T-helper 2 cell treated with Interferon-gamma antibody and Interleukin-4, amounts not matched to agents 100 ng/mL and 5 ng/mL, for 36 hours (primary cell): Measurements from ENCODE around the gene OSBPL3. TPM values are rescaled to one million over a fixed set of nuclear protein-coding genes. Genes with fewer than 3 reads are reported as not detected.

Experiments used
- intact Hi-C: fragments of 100-400 bp; cut with micrococcal nuclease; formaldehyde crosslinking; loops from one replicate; pipeline ENCODE4 v1.15.1; 2023
- total RNA-seq: library from RNA; stranded (reverse); gene quantifications from 2 replicates; pipeline ENCODE4 v1.2.3, GENCODE V29; 2022

Gene OSBPL3
- total RNA-seq, 1 donor from 2014 or later = 106 TPM

DNA sequence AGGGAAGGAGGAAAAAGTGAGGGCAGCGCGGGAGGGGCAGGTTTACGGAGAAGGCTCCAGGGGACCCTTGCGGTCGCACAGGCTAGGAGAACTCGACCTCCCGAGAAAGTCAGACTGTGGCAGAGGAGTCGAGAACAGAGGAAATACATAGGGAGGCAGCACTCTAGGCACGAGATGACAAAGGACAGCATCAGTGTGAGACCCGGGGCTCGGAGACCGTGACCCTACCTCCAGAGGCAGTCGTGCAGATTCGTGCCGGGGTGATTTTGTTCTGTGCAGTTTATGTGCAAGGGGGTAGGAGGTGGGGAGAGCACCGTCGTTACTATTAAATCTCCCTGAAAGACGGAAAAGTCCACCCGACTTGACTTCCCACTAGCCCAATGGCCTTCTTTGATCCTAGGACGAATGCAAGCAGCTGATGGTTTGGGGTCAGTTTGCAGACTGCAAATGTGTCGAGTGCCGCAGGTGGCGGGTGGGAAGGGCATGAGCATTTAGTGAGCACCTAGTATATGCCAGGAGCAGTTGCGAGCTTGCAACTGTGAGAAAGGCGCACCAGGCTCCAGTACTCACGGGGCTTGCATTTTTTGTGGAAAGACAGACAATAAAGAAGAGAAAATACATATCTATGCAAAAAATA, 674 bp upstream of the OSBPL3 start:
- intact Hi-C loops = loop anchor here (1.0 to 10.0 kb wide), 11 partner anchors 48 to 406 kb away; partner anchors contain the start of genes CYCS, GSDME and PALS2

DNA sequence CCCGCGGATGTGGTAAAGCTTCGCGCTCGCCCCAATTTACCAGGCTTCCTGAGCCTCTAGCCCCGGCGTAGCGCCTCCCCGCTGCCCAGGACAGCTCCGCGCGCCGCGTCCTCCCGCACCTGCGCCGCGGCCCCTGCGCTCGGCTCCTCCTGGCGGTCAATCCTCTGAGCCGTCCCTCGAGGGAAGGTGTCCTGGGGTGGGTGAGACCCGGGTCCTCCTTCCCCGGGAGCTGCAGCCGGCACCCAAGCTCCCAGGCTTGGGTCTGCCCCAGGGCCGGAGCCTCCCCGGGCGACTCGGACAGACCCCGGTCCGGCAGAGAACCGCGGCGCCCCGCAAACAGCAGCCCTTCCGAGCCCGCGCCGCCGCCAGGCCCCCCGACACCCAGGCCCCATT, 512 bp downstream of the OSBPL3 start:
- intact Hi-C loops = loop anchor here (1.0 to 5.0 kb wide), 2 partner anchors 14 to 37 kb away; no protein-coding TSS in a partner anchor

DNA sequence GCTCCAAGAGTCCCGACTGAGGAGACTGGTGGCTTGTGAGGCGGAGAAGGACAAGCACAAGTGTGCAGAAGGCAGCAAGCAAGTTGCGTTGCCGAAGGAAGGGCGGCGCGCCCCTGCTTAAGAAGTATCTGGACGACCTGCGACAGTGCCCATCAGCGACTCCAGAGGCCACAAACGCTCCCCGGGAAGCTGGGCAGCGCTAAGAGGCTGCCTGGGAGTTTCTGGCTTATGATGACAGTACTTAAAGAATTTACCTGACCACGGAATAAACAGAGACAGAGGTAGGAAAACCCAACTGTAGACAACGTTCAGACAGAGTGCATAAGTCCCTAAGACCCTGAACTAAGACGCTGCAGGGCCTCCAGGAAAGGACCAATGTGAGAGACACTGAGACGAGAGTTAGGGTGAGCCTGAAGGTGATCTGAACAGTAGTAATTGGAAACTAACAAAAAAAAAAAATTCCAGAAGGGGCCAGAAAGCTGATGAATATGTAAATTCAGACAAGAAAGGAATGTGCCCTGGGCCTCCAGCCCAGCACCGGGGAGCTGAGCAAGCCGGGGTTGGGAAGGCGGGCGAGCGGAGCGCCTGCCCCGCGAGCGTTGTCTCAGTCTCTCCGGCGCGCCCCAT, 1.0 kb downstream of the OSBPL3 start:
- intact Hi-C loops = loop anchor here (1.0 to 5.0 kb wide), 2 partner anchors 14 to 37 kb away; no protein-coding TSS in a partner anchor

DNA sequence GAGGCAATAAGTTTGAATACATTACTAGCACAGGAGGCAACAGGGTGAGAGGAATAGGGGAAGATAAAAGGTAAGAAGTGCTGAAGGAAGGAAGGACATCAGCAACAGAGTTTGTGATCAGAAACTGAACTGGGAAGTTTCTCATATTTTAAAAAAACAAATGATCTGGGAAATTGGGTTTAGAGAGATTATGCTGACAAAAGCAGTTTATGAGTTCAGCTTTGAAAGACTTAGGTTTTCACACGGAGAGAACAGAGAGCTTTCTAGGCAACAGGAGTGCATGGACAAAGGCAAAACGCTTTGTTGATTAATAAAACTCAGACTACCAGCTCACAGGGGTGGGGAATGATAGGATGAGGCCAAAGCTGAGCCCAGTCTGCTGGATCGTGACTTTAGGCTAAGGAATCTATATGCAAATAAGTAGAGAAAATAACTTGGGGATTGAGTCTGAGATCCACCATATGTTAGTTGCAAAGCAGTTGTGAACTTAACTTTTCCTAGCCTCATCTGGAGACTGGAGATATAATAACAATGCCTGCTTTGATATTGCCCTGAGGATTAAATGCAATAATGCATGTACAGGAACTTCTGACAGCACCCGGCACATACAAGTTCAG, 4.2 kb downstream of the OSBPL3 start:
- intact Hi-C loops = loop anchor here (5.0 kb wide), 1 partner anchor 33 kb away; no protein-coding TSS in a partner anchor

DNA sequence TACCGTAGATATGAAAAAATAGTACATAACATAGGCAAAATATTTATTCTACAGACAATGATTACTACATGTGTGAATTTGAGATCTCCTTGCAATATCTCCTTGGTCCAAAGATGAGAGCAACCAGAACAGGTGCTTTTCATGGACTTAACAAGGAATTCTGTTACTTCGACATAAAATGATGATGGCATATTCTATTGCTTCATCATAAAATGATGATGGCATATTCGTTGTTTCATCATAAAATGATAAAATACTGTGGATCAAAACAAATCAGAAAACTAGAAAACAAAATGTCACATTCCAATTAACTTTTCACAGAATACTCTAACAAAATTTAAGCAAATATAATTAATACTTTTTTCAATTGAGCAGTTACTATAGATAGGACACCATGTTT, 4.8 kb downstream of the OSBPL3 start:
- intact Hi-C loops = loop anchor here (5.0 kb wide), 1 partner anchor 33 kb away; no protein-coding TSS in a partner anchor

DNA sequence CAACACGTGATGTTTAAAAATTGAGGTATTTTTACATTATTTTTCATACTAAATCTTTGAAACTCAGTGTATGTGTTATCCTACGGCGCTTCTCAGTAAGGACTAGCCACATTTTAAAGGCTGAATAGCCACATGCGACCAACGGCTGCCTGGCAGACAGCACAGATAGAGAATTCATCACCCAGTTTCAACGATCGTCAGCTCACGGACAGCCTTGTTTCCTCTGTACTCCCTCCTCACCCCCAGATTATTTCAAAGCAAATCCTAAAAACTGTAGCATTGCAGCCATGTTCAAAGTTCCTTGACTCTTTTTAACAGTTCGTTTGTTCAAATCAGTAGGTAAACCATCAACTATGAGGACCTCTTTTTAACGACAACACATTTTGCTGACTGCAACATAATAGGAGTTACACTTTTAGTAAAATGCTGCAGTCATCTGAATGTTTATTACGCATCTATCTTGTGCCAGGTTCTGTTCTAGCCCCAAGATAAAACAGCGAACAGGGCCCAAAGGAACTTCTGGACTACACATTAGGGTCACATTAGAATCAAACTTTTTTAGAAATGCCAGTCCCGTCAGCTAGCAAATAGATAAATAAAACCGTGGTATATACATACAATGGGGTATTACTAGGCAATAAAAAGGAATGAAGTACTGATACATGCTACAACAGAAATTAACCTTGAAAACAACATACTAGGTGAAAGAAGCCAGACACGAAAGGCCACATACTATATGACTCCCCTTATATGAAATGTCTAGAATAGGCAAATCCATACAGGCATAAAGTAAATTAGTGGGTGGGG, 5.7 kb downstream of the OSBPL3 start:
- intact Hi-C loops = no loop called here

DNA sequence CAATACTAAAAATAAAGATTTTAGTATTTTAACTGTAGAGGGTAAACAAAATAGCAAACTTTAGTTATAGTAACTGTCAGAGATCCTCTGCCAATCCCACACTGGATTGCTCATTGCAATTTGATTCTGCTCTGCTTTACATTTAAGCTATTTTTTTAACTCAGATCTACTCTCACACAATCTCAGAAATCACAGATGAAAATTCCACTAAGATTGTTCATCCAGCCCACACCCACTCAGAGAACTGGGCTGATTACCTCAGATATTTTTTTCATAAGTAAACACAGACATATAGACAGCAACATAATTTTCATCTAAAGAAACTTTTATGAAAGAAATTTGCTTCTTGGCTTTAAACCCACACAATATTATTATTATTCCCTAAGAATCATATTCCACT, 7.0 kb downstream of the OSBPL3 start:
- intact Hi-C loops = no loop called here

DNA sequence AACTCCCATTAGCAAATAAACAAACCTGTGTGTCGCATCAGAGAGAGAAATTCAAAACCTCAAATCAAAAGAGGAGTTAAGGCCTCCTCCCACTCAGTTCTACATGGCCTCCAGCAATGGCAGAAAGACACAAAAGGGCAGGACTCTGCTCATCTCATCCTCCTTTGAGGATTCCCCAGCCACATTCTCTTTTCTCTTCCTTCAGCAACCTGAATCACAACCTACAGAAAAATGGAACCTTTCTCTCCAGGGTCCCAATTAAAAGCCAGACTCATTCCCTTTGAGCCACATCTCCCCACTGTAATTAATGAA, 7.9 kb downstream of the OSBPL3 start:
- intact Hi-C loops = no loop called here

DNA sequence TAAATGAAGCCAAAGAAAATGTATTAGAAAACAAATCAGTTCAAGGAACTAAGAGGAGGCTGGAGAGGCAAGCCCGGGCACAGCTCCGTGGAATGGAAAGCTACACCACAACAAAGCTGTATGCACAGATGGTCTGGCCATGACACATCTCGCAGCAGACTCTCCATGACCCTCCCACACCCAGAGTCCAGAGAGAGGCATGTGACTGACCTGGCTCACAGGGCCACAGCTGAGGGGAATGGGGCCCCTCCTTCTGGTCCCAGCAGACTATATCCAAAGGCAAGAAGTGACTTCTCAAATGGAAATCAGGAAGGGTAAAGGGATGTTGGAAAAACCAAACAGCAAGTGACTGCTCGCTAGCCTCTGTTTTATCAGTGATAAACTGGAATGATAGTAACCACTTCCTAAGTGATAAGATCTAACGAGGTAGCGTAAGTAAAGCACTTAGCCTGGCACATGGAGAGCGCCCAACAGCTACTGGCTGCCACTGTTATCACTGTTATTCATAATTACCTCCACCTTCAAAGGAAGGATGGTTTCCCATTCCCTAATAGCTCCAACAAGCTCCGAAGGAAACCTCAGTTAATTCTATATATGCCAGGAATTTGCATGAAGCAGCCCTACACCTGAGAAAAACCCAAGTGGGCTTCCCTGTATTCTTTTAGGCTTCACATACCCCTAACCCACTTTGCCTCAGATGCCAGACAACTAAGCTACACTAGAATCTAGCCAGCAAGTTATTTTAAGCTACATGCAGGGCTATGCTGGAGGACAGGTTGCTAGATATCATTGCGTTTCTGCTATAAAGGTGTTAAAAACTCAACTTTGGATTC, 8.4 kb downstream of the OSBPL3 start:
- intact Hi-C loops = no loop called here

DNA sequence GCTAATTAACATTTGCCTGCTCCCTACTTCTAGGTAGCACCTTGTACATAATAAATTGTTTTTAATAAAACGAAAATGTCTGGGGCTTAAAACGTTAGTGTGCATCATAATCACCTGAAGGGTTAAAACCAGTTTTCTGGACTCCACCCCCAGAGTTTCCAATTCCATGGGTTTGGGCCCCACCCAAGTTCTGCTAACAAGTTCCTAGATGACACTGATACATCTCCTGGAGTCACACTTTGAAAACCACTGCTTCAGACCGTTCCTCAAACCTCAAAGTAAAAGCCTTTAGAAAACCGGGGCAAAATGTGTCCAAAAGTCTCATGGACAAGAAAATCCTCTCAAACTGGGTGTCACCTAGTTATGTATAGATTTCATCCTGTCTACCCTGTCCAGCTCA, 9.3 kb downstream of the OSBPL3 start:
- intact Hi-C loops = no loop called here

DNA sequence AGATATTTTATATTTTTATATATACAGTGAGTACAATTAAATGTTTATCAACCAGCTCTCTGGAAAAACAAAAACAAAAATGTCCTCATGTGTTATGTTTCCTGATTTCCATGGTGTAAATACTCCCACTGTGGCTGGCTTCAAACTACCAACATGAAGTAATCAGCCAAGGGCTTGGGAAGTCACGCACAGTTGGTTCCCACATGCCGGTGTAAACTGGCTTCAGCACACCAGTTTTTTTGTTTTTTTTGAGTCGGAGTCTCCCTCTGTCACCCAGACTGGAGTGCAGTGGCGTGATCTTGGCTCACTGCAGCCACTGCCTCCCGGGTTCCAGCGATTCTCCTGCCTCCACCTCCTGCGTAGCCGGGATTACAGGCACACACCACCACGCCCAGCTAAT, 11.8 kb downstream of the OSBPL3 start:
- intact Hi-C loops = no loop called here

DNA sequence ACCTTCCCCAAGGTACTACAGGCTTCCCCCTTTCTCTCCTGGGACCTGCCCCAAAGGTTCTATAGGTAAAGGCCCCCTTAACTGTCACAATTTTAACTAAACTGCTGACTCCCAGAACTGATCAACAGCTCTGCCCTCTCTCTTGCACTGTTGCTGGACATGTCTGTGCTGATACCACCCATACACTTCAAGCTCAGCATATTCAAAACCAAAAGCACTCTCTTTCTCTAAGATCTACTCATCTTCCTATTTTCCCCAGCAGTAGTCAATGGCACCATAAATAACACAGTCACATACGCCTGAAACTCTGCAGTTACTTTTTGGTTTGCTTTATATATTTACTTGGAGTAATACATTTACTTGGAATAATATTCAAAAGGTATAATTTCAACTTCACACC, 12.3 kb downstream of the OSBPL3 start:
- intact Hi-C loops = loop anchor here (2.0 kb wide), 1 partner anchor 47 kb away; no protein-coding TSS in a partner anchor

DNA sequence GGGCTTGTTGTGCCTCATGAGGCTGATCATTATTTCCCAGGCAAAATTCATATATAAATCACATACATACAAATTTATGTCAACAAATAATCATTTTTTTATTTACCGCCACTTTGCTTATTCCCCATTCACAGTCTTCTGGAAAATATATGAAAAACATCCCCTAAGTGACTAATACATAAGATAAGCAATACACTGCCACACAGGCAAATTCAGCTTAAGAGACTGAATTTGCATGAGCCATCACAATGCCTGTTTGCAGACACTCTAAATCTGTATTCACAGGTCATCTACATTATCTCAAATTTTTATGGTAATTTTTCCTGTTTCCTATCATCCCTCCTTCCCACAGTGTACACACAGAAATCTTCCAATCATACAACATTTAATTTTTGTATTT, 13.2 kb downstream of the OSBPL3 start:
- intact Hi-C loops = loop anchor here (1.0 to 2.0 kb wide), 3 partner anchors 46 to 60 kb away; no protein-coding TSS in a partner anchor

DNA sequence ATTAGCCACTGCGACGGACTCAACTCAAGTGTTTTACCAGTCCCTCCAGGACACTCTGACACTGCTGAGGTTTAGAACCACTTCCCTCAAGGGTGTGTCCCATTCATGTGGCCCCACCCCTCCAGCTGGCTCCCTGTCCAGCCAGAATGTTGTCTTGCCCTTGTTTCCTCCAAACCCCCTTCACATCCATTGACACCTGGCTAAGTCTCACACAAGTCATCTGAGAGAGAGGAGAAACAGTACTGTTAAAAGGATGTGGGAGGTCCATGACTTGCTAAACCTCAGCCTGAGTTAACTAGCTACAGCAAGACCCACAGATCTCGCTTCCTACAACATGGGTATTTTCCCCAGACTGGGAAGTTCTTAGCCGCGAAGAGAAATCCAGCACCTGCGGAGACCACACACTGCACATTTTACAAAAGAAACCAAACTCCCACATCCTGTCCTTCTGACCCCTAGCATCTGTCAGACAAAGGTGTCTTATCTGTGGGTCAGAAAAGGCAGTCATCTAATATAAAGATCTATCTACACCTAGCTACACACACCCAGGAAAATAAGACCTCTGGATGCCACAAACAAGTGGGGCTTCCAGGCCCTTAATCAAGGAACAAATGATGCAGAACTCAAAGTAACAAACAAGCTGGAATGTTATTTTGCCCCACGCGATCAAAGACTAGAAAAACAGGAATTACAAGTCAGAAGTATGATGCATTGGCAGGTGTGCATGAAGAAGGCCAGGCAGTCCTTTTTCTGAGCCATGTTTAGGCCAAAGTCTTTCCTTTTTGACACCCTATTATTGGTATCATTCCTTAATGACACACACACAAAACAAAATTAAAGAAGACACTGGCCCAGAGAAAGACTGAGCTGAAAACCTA, 13.9 kb downstream of the OSBPL3 start:
- intact Hi-C loops = loop anchor here (1.0 to 2.0 kb wide), 4 partner anchors 13 to 59 kb away; no protein-coding TSS in a partner anchor

DNA sequence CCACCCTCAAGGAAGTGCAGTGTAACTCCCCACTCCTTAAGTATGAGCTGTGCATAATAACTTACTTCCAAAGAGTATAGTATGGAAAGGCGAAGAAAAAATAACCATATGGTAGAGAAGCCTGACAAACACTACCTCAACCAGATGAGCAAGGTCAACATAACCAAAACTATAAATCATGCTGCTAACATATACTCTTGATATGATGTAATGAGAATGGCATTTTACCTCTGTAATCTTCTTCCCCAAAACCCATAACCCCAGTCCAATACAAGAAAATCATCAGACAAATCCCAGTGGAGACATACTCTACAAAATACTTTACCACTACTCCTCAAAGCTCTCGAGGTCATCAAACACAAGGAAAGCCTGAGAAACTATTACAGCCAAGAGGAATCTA, 15.8 kb downstream of the OSBPL3 start:
- intact Hi-C loops = no loop called here

DNA sequence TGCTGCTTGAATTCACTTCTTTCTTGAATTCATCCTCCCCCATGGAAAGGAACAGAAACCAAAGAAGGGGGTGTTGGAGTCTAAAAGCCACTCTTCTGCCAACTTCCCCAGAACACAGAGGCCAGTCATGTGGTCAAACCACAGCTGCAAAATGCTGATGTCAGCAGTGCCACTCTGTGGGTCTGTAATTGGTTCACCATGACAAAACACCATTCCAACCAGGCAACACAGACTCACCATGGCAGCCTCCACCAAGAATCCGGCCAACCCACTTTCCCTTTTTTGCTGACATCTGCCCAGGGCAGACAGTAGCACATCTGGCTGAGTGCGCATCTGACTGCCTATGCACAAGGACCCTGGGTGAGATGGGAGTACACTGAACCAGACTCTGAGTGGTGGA, 16.8 kb downstream of the OSBPL3 start:
- intact Hi-C loops = no loop called here

DNA sequence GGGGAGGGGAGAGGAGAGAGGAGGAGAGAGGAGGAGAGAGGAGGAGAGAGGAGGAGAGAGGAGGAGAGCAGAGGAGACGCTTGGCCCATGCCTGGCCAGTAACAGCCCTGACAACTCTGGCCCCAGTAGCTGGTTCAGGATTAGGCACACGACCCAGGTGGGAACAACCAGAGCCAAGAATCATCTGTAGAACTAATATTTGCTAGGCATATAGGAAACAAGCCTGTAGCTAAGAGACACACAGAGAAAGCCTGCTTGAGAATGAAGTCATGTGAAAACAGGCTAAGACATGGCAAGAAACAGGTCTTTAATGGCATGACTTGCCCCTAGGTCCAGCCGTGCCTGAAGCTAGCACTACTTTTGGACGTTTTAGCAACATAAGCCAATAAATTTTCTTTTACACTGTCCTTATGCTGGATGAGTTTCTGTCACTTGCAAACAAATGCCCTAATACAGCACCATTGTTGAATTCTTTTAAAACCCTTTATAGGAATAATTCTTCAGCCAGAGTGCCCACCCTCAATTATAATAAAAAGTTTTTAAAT, 17.5 kb downstream of the OSBPL3 start:
- intact Hi-C loops = no loop called here

DNA sequence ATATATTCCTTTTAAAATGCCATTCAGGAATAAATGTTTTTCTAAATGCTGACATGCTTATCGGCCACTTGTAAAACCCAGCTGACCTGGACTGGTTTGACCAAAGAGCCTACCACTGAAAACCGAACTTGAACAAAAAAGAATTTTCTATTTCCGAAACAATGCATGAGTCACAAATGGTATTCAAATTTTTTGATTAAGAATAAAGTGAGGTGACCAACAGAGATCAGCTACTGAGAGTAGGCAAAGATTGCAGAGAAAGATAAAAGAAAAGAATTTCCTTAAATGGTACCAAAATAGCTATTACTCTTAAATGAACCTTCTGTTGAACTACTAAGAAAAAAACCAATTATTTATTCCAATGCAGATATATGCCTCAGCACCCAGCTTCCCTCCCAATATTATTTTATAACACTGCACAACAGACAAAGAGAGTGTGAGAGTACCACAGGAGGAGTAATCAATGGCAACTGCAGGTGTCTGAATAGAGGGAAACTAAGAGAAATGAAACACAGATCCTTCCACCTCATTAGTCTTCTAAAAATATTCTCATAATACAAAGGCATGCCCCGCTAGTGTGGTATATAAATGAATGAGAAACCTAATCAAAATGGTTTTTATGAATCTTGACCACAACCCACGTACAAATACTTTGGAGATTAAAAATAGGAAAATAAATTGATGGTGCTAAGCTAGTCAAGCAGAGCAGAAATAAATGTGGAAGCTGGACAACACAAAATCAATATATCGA, 20.1 kb downstream of the OSBPL3 start:
- intact Hi-C loops = no loop called here

DNA sequence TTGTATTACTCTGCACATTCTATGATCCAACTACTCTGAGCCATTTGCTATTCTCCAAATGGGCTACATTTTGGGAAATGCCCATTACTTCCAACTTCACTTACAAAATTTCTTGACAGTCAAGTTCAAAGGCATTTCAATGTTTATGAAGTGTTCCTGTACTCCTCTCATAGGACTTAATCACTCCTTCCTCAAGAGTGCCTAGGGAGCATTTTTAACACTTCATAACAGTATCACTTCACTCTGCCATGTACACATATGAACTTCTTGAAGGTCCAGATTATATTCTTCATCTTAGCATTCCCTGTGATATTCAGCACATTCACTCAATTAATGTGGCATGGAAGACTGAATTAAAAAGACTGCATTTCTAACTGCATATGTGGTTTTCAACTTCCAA, 21.6 kb downstream of the OSBPL3 start:
- intact Hi-C loops = no loop called here
